Effector CD8-positive, alpha-beta T cell (primary cell): ENCODE data around the gene WFDC2.

Experiments used
- DNase-seq: peaks from one replicate; lab custom pipeline; 2025; lab: John Stamatoyannopoulos, UW
- total RNA-seq, 4 experiments: gene quantifications; one replicate each; lab custom pipeline; 2026; lab: John Stamatoyannopoulos, UW

WFDC2 gene
- 0 to 0.18 (median 0) reads per million in 4 experiments for total RNA-seq

- DNase-seq: no peak
These were observed at the start of gene WFDC2 for GRCh38 chr20:45469336-45470261. TSS of gene WFDC2 (plus strand) at chr20:45469753. CDS start at chr20:45469782, 29 bp downstream.

GRCh38 chr20:45420125-45420524 is 49.4 kb upstream of the WFDC2 start:
- no peak for DNase-seq

GRCh38 chr20:45423700-45424099 is 45.9 kb upstream of the WFDC2 start:
- DNase-seq: no peak

- no peak for DNase-seq
These were observed 44.0 kb upstream of the WFDC2 start for GRCh38 chr20:45425561-45425960.

GRCh38 chr20:45426320-45427016 is 43.1 kb upstream of the WFDC2 start:
- DNase-seq: no peak

- no peak for DNase-seq
These were observed 42.1 kb upstream of the WFDC2 start for GRCh38 chr20:45427236-45428149.

GRCh38 chr20:45429618-45430017 is 39.9 kb upstream of the WFDC2 start:
- no peak for DNase-seq

- no peak for DNase-seq
These were observed 37.3 kb upstream of the WFDC2 start for GRCh38 chr20:45432294-45432693.

GRCh38 chr20:45433316-45433715 is 36.2 kb upstream of the WFDC2 start:
- DNase-seq: no peak

- no peak for DNase-seq
These were observed 35.6 kb upstream of the WFDC2 start for GRCh38 chr20:45433976-45434375.

- peak; percentile 84 for DNase-seq
These were observed 32.6 kb upstream of the WFDC2 start for GRCh38 chr20:45436732-45437485.

- no peak for DNase-seq
These were observed 29.1 kb upstream of the WFDC2 start for GRCh38 chr20:45440424-45440823.

- DNase-seq: no peak
These were observed 28.5 kb upstream of the WFDC2 start for GRCh38 chr20:45440891-45441685.

- DNase-seq: no peak
These were observed 27.8 kb upstream of the WFDC2 start for GRCh38 chr20:45441746-45442145.

GRCh38 chr20:45444050-45444449 is 25.5 kb upstream of the WFDC2 start:
- DNase-seq: no peak

- no peak for DNase-seq
These were observed 23.6 kb upstream of the WFDC2 start for GRCh38 chr20:45445805-45446562.

- DNase-seq: no peak
These were observed 21.3 kb upstream of the WFDC2 start for GRCh38 chr20:45448270-45448669.

GRCh38 chr20:45449528-45449927 is 20.0 kb upstream of the WFDC2 start:
- DNase-seq: no peak

GRCh38 chr20:45450097-45450818 is 19.3 kb upstream of the WFDC2 start:
- DNase-seq: no peak
